CD14-positive monocyte (primary cell): ENCODE data around the gene NUP93. TPM values are rescaled to one million over a fixed set of nuclear protein-coding genes. Genes with fewer than 3 reads are reported as not detected.

Experiments used
- DNase-seq, 3 donors: peaks; one replicate each; pipeline ENCODE4 v3.0.0-alpha.2; 2011 to 2022
- H2AFZ ChIP-seq: 2 replicates; pipeline ENCODE4 v1.6.0; 2012; ENCODE audit warnings: mild to moderate bottlenecking, low read depth, low read length, inconsistent platforms; ENCODE audit not compliant: insufficient read depth, poor library complexity, severe bottlenecking
- H3K27ac ChIP-seq, 2 donors: 1 replicate in 1 of 2; 2 replicates in 1 of 2; pipeline ENCODE4 v1.5.1; 2012 to 2013; ENCODE audit warnings: low read length in 2 of 2, control low read depth in 1 of 2, inconsistent platforms in 1 of 2, low read depth in 1 of 2, mild to moderate bottlenecking in 1 of 2
- H3K27me3 ChIP-seq, 2 donors: one replicate each; pipeline versions ENCODE4 v1.6.0 to v1.6.1; 2011 to 2013; ENCODE audit warnings: low read length in 2 of 2; ENCODE audit not compliant: control insufficient read depth in 2 of 2, insufficient read depth in 2 of 2
- H3K36me3 ChIP-seq, 2 donors: replicated peaks in 1 of 2; 1 replicate in 1 of 2; 2 replicates in 1 of 2; pipeline versions ENCODE4 v1.5.1 to v1.6.1; 2012 to 2013; ENCODE audit warnings: low read length in 2 of 2, control low read depth in 1 of 2, inconsistent platforms in 1 of 2, mild to moderate bottlenecking in 1 of 2; ENCODE audit not compliant: insufficient read depth in 2 of 2, control insufficient read depth in 1 of 2
- H3K4me1 ChIP-seq, 2 donors: 1 replicate in 1 of 2; 2 replicates in 1 of 2; pipeline versions ENCODE4 v1.5.1 to v1.6.1; 2012 to 2013; ENCODE audit warnings: low read length in 2 of 2, control low read depth in 1 of 2, inconsistent platforms in 1 of 2, mild to moderate bottlenecking in 1 of 2, moderate library complexity in 1 of 2; ENCODE audit not compliant: insufficient read depth in 2 of 2, control insufficient read depth in 1 of 2
- H3K4me2 ChIP-seq: replicated peaks from 2 replicates; pipeline ENCODE3; 2012; ENCODE audit warnings: low read length, moderate library complexity, mild to moderate bottlenecking; ENCODE audit not compliant: poor library complexity, severe bottlenecking; ENCODE audit errors: extremely low read depth
- H3K4me3 ChIP-seq, 3 experiments: fragments of 200-600 bp in 1 of 3; sonication (generic) in 1 of 3; replicated peaks in 1 of 3; 1 replicate in 2 of 3; 2 replicates in 1 of 3; pipeline ENCODE4 v1.5.1; 2011 to 2013; ENCODE audit warnings: low read length in 3 of 3, mild to moderate bottlenecking in 3 of 3, control low read depth in 2 of 3, low read depth in 2 of 3, inconsistent platforms in 1 of 3, moderate library complexity in 1 of 3
- H3K79me2 ChIP-seq: 2 replicates; pipeline ENCODE4 v1.6.0; 2012; ENCODE audit warnings: mild to moderate bottlenecking, control low read depth, inconsistent platforms, low read length, moderate library complexity; ENCODE audit not compliant: insufficient read depth
- H3K9ac ChIP-seq: 2 replicates; pipeline ENCODE4 v1.6.0; 2017; ENCODE audit warnings: low read length, mild to moderate bottlenecking; ENCODE audit not compliant: insufficient read depth, poor library complexity, severe bottlenecking
- H3K9me3 ChIP-seq, 2 donors: replicated peaks in 1 of 2; 1 replicate in 1 of 2; 2 replicates in 1 of 2; pipeline versions ENCODE4 v1.5.1 to v1.6.1; 2012 to 2013; ENCODE audit warnings: low read length in 2 of 2, control low read depth in 1 of 2; ENCODE audit not compliant: control insufficient read depth in 1 of 2, insufficient read depth in 1 of 2
- H4K20me1 ChIP-seq: 2 replicates; pipeline ENCODE4 v1.6.0; 2012; ENCODE audit warnings: mild to moderate bottlenecking, low read length, control low read depth, moderate library complexity; ENCODE audit not compliant: insufficient read depth
- H3K27ac Mint-ChIP-seq, 7 donors: one replicate each; pipeline ENCODE4 v1.8.0; 2020; ENCODE audit warnings: mild to moderate bottlenecking in 7 of 7, mixed read lengths in 7 of 7, moderate library complexity in 6 of 7, inconsistent platforms in 2 of 7
- H3K27me3 Mint-ChIP-seq, 3 donors: one replicate each; pipeline ENCODE4 v1.8.0; 2021 to 2022; ENCODE audit warnings: low read depth in 3 of 3, mild to moderate bottlenecking in 3 of 3, mixed read lengths in 3 of 3, moderate library complexity in 3 of 3, inconsistent platforms in 1 of 3
- H3K36me3 Mint-ChIP-seq, 2 donors: one replicate each; pipeline ENCODE4 v1.8.0; 2020; ENCODE audit warnings: mixed read lengths in 2 of 2, inconsistent platforms in 1 of 2, mild to moderate bottlenecking in 1 of 2
- H3K4me1 Mint-ChIP-seq: one replicate; pipeline ENCODE4 v1.8.0; 2020; ENCODE audit warnings: mild to moderate bottlenecking, mixed read lengths
- H3K4me3 Mint-ChIP-seq, 2 donors: one replicate each; pipeline ENCODE4 v1.8.0; 2020; ENCODE audit warnings: mild to moderate bottlenecking in 2 of 2, mixed read lengths in 2 of 2, moderate library complexity in 1 of 2
- H3K9me3 Mint-ChIP-seq, 7 donors: one replicate each; pipeline ENCODE4 v1.8.0; 2020 to 2022; ENCODE audit warnings: mixed read lengths in 7 of 7, mild to moderate bottlenecking in 6 of 7, moderate library complexity in 6 of 7, inconsistent platforms in 2 of 7
- WGBS: methylation state at CpG from one replicate; pipeline ENCODE4 v1.1.5; 2013; ENCODE audit warnings: missing lambda C conversion rate; ENCODE audit not compliant: insufficient coverage; 5-methylcytosine and 5-hydroxymethylcytosine counted together
- intact Hi-C, 2 donors: fragments of 100-400 bp; cut with micrococcal nuclease; formaldehyde crosslinking; loops; one replicate each; pipeline versions ENCODE4 v1.15.0 to v1.15.1; 2023
- polyA plus RNA-seq, 3 donors: library from polyadenylated mRNA; depleted of rRNA in 1 of 3; unstranded in 2 of 3; stranded (reverse) in 1 of 3; fragments of 300-500 nt in 2 of 3; fragments of >200 nt in 1 of 3; fragmentation: Illumina TruSeq in 2 of 3; gene quantifications; 1 replicate in 2 of 3; 2 replicates in 1 of 3; pipeline ENCODE4 v1.2.3, GENCODE V29; 2012 to 2021
- TF ChIP-seq, protein P1 (sequence below): fragments of 200-600 bp; IDR thresholded peaks from one replicate; pipeline ENCODE4 v1.8.0; 2022; ENCODE audit warnings: antibody characterized with exemption, mild to moderate bottlenecking

Gene NUP93
- polyA plus RNA-seq, 3 donors: 46.6 to 77.7 (median 59.4) TPM

DNA sequence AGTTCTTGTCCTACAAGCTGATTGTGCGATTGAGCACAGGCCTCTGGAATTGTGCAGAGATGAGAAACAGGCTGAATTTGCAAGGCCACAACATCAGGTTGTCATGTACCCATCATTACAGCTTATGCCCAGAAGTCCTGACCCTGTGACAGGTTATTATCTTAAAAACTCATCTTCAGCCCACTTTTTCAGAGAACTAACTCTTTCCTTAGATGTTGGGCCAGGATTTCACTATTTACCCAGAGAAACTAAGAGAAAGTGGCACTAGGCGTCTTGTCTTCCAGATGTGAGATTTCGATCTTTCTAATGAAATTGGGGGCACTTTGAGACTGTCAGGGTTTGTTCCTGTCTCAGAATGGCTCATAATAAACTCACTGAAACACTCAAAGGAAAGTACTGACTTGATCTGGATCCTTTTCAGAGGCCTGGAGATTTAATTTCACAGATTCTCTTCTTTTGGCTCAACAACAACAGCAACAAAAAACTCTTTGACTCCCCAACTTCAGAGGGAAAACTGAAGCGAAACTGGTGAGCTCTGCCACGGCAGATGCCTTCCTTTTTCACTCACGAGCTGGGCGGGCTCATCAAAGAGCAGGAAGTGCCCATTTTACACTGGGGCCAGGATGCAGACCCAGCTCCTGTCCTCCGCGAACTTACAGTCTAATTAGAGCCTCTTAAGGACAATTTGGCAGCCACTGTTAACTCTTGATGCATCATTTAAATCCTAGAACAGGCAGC is 117.4 kb downstream of the NUP93 start:
- peaks cover 34 to 35% of the 10 kb centered on the region in 2 donors for H3K36me3 Mint-ChIP-seq
- no peaks in the 10 kb centered on the region for H4K20me1 ChIP-seq
- H3K4me2 ChIP-seq: peak overlapping the region; percentile 4
- H3K27ac Mint-ChIP-seq: peak overlapping the region; percentile 10 to 88 (median 74)
- H3K9me3 Mint-ChIP-seq: peaks cover 0 to 4% (median 0%) of the 10 kb centered on the region in 7 donors
- no peak overlapping the region for H3K4me3 ChIP-seq
- intact Hi-C loops: no loop called here
- no peaks in the 10 kb centered on the region for H3K9me3 ChIP-seq
- peaks cover 35% of the 10 kb centered on the region for H3K4me1 Mint-ChIP-seq
- H3K4me3 Mint-ChIP-seq: peak overlapping the region in 1 of 2 donors; percentile 7
- H3K27me3 Mint-ChIP-seq: peaks cover 0 to 2% (median 2%) of the 10 kb centered on the region in 3 donors
- no peaks in the 10 kb centered on the region for H3K79me2 ChIP-seq
- peaks cover 19 to 25% of the 10 kb centered on the region in 2 donors for H3K4me1 ChIP-seq
- H3K36me3 ChIP-seq: peaks cover 28 to 37% of the 10 kb centered on the region in 2 donors
- DNase-seq: peak in 2 of 3 donors; percentile 17 to 24
- H3K9ac ChIP-seq: no peak overlapping the region
- peak overlapping the region; percentile 14 for H2AFZ ChIP-seq
- WGBS: 15% methylated on average over 6 of the region's 9 CpGs
- H3K27ac ChIP-seq: peak overlapping the region; percentile 24 to 60
- no peaks in the 10 kb centered on the region for H3K27me3 ChIP-seq
- TF ChIP-seq, protein P1, sequence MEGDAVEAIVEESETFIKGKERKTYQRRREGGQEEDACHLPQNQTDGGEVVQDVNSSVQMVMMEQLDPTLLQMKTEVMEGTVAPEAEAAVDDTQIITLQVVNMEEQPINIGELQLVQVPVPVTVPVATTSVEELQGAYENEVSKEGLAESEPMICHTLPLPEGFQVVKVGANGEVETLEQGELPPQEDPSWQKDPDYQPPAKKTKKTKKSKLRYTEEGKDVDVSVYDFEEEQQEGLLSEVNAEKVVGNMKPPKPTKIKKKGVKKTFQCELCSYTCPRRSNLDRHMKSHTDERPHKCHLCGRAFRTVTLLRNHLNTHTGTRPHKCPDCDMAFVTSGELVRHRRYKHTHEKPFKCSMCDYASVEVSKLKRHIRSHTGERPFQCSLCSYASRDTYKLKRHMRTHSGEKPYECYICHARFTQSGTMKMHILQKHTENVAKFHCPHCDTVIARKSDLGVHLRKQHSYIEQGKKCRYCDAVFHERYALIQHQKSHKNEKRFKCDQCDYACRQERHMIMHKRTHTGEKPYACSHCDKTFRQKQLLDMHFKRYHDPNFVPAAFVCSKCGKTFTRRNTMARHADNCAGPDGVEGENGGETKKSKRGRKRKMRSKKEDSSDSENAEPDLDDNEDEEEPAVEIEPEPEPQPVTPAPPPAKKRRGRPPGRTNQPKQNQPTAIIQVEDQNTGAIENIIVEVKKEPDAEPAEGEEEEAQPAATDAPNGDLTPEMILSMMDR: no peak

DNA sequence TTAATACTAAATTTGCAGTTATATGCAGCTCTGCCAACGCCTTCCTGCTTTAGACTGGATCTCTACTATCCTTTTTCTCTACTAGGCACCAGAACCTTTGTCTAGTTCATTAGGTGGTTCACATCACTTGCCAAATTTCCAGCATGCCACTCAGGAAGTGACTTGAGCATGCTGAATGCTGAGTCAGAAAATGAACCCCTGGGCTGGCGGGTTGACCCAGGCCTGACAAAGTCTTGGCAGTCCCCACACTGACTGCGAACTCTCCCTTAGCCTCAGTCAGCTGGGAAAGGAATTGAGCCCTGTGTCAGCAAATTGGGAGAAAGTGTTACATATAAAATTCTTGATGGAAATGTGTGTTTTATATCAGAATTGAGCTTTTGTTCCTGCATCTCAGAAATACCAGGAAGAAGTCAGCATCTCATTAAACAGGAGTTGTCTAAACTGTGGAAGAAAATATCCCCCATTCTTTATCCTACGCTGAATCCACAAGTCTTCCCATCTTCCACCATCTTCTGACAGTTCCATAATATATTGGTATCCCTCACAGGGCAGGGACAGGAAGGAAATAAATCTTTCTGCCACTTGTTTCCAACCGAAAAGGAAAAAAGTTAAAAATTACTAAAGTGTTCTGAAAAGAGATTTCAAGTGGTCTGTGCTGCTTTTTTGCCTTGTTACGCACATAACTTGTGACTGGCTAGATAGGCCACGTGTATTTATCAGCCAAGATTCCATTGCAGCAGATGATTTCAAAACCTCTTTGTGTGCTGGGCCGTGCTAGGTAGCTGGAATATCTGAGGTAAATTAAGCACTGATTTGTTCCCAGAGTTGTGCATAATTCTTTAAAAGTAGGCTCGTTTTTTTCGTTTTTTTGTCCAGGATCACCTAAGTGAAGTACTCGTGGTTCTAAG is 118.4 kb downstream of the NUP93 start:
- Histone ChIP-seq H3K27ac (peak overlapping the region in 1 of 2 donors; percentile 60), H3K27me3 (no peaks in the 10 kb centered on the region), H3K36me3 (peaks cover 18 to 28% of the 10 kb centered on the region in 2 donors), H3K9ac (no peak overlapping the region), H3K4me1 (peaks cover 20 to 27% of the 10 kb centered on the region in 2 donors), H3K79me2 (no peaks in the 10 kb centered on the region), H3K4me3 (no peak overlapping the region), H3K4me2 (no peak overlapping the region), H3K9me3 (no peaks in the 10 kb centered on the region), H2AFZ (no peak overlapping the region), H4K20me1 (no peaks in the 10 kb centered on the region)
- peaks cover 26 to 27% of the 10 kb centered on the region in 2 donors for H3K36me3 Mint-ChIP-seq
- TF ChIP-seq, protein P1: no peak
- WGBS: 61% methylated on average over 9 of the region's 11 CpGs
- H3K9me3 Mint-ChIP-seq: peaks cover 0 to 4% (median 0%) of the 10 kb centered on the region in 7 donors
- peak overlapping the region in 1 of 2 donors; percentile 31 for H3K4me3 Mint-ChIP-seq
- H3K27me3 Mint-ChIP-seq: peaks cover 0 to 2% (median 2%) of the 10 kb centered on the region in 3 donors
- H3K4me1 Mint-ChIP-seq: peaks cover 38% of the 10 kb centered on the region
- peak; percentile 21 to 64 (median 22) for DNase-seq
- intact Hi-C loops: no loop called here
- H3K27ac Mint-ChIP-seq: peak overlapping the region in 5 of 7 donors; percentile 23 to 82 (median 74)
